ENCODE data around the gene RAP1GAP2. TPM values are rescaled to one million over a fixed set of nuclear protein-coding genes. Genes with fewer than 3 reads are reported as not detected.

RAP1GAP2 gene
- total and polyA plus RNA-seq, 2 of the 8 experiments (the other 6 are each of a cell fraction or from before 2014, with no cell fraction given): 24.0 to 63.8 TPM

DNA sequence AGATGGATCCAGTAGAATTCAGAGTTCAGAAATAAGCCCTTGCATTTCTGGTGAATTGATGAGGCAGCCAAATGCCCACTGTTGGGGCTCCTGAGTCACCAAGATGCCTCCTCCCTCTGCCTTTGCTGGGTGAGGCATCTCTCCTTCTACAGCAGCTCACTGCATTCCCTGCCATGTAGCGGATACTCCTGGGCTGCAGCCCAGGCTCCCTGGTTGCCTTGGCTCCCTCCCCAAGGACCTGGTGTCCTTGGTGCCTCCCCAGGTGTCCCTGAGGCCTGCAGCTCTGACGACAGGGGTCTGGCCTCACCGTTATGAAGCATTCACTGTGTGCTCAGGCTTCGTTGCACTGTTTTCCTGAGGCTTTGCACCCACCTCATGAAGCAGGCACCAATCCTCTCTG lies 7.7 kb downstream of the RAP1GAP2 start (continued):
- TF ChIP-seq KDM4A (IDR thresholded peaks at IDR 0.05; ENCODE audit: low read depth, low read length, severe bottlenecking) (no peak), SIX5 (IDR thresholded peaks at IDR 0.05; ENCODE audit: low read depth, low read length) (no peak)
- TF ChIP-seq, protein P1, sequence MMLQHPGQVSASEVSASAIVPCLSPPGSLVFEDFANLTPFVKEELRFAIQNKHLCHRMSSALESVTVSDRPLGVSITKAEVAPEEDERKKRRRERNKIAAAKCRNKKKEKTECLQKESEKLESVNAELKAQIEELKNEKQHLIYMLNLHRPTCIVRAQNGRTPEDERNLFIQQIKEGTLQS (IDR thresholded peaks at IDR 0.05; ENCODE audit: insufficient read depth, low read depth, low read length): no peak
